ENCODE data around the gene PLEKHF1. TPM values are rescaled to one million over a fixed set of nuclear protein-coding genes. Genes with fewer than 3 reads are reported as not detected.

The PLEKHF1 gene
- total and polyA plus RNA-seq, 2 of the 13 experiments (the other 11 are each of a cell fraction or from before 2014, with no cell fraction given) = 2.9 to 3.8 TPM

DNA sequence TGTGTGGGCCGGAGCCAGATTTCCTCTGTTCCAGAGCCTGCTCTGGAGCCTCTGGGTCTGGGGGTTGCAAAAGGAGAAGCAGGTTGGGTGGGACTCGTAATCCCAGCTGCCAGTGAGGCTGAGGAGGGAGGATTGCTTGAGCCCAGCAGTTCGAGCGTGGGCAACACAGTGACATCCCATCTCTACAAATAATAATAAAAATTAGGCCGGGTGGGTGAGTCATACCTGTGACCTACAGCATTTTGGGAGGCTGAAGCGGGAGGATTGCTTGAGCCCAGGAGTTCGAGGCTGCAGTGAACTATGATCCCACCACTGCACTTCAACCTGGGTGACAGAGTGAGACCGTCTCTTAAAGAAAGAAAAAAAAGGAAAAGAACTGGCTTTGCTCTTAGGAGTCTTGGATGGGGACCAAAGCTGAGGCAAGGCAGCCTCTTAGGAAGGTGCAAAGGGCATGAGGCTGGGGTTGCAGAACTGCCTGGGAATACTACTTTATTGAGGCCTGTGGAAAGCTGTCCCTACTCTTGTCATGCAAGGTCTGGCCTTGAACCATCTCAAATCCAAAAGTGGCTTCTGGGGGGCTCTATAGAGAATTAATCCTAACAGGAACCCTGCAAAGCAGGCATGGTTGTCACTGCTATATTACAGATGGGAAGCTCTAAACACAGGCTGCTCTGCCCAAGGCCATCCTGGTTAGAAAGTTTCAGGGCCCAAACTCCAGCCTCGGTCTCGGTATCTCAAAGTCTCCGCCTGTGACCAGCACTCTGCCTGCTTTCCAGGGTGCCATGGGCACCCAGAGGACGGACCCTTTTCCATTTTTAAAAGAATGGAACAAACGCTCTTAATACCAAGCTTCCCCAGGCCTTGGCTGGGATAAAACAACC, 50.7 kb downstream of the PLEKHF1 start:
- peak overlapping the region; percentile 87 for H3K27ac ChIP-seq (ENCODE audit: extremely low read length, insufficient read depth, low read length)
- H4K20me1 ChIP-seq (ENCODE audit: insufficient read depth, low read length) = no peaks in the 10 kb centered on the region
- peak overlapping the region; percentile 89 for H3K4me2 ChIP-seq (ENCODE audit: low read depth, low read length)
- ChIA-PET POLR2A (interaction anchor here (0.9 to 5.2 kb wide), 8 partner anchors 8 to 226 kb away, joined by 4 to 44 read pairs (median 7); partner anchors contain the start of genes PLEKHF1, POP4 and URI1), CTCF (ENCODE audit: low intra/inter-chr PET ratio, low total read pairs) (interaction anchor here (1.0 to 2.8 kb wide), 3 partner anchors 17 to 106 kb away, joined by 3 to 66 read pairs (median 3); no protein-coding TSS in a partner anchor)
- H2AFZ ChIP-seq (ENCODE audit: low read length) = no peak overlapping the region
- ATAC-seq (peak; percentile 66), DNase-seq (ENCODE audit: low spot score) (peak; percentile 38), FAIRE-seq (peak; percentile 54)
- in situ Hi-C loops (cut with HindIII; ENCODE audit: extremely low pct_ligation_motif_present, low pct_unique_long_range_greater_than_20kb) (no loop called here), intact Hi-C loops (cut with micrococcal nuclease; ENCODE audit: unreplicated experiment) (loop anchor here (1.0 kb wide), 3 partner anchors 8 to 106 kb away; no protein-coding TSS in a partner anchor)
- H3K4me1 ChIP-seq (ENCODE audit: insufficient read depth, low read length) = peaks cover 48% of the 10 kb centered on the region
- peaks cover 7% of the 10 kb centered on the region for H3K79me2 ChIP-seq (ENCODE audit: insufficient read depth, low read length)
- no peaks in the 10 kb centered on the region for H3K9me3 ChIP-seq (ENCODE audit: low read length)
- H3K27me3 ChIP-seq (ENCODE audit: control insufficient read depth in 1 of 2, insufficient read depth in 2 of 2, low read length in 2 of 2) = no peaks in the 10 kb centered on the region
- TSS peak; percentile 90 for BruUV-seq (replicated peaks)
- WGBS (ENCODE audit: low lambda C conversion rate) = 0% methylated on average over 12 of the region's 13 CpGs
- H3K9ac ChIP-seq (ENCODE audit: insufficient read depth, low read depth, low read length) = peak overlapping the region; percentile 90
- peak overlapping the region; percentile 77 to 96 (median 85) for H3K4me3 ChIP-seq (replicated peaks in 1 of 3; ENCODE audit: insufficient read depth in 1 of 3, low read depth in 2 of 3, low read length in 3 of 3)
- no peaks in the 10 kb centered on the region for H3K36me3 ChIP-seq (replicated peaks in 1 of 2; ENCODE audit: control insufficient read depth in 1 of 2, insufficient read depth in 2 of 2, low read length in 2 of 2)
- no peak for TF ChIP-seq BCL3 (CRISPR knock-in tag; IDR thresholded peaks at IDR 0.05)
- TF ChIP-seq ETV5 (CRISPR knock-in tag; IDR thresholded peaks at IDR 0.05; ENCODE audit: borderline replicate concordance) = no peak
- TF ChIP-seq GATA4 (IDR thresholded peaks at IDR 0.05; ENCODE audit: borderline replicate concordance, low read depth) = no peak
- peak; percentile 47; the same call in 1 of the 2 replicates for TF ChIP-seq PHF21A (CRISPR knock-in tag; IDR thresholded peaks at IDR 0.05)
- TF ChIP-seq, protein P1, sequence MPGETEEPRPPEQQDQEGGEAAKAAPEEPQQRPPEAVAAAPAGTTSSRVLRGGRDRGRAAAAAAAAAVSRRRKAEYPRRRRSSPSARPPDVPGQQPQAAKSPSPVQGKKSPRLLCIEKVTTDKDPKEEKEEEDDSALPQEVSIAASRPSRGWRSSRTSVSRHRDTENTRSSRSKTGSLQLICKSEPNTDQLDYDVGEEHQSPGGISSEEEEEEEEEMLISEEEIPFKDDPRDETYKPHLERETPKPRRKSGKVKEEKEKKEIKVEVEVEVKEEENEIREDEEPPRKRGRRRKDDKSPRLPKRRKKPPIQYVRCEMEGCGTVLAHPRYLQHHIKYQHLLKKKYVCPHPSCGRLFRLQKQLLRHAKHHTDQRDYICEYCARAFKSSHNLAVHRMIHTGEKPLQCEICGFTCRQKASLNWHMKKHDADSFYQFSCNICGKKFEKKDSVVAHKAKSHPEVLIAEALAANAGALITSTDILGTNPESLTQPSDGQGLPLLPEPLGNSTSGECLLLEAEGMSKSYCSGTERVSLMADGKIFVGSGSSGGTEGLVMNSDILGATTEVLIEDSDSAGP (CRISPR knock-in tag; IDR thresholded peaks at IDR 0.05; ENCODE audit: borderline replicate concordance) = 0 out of 2 replicates have a peak, but pooled peaks have one; percentile 10
- TF ChIP-seq, protein P2, sequence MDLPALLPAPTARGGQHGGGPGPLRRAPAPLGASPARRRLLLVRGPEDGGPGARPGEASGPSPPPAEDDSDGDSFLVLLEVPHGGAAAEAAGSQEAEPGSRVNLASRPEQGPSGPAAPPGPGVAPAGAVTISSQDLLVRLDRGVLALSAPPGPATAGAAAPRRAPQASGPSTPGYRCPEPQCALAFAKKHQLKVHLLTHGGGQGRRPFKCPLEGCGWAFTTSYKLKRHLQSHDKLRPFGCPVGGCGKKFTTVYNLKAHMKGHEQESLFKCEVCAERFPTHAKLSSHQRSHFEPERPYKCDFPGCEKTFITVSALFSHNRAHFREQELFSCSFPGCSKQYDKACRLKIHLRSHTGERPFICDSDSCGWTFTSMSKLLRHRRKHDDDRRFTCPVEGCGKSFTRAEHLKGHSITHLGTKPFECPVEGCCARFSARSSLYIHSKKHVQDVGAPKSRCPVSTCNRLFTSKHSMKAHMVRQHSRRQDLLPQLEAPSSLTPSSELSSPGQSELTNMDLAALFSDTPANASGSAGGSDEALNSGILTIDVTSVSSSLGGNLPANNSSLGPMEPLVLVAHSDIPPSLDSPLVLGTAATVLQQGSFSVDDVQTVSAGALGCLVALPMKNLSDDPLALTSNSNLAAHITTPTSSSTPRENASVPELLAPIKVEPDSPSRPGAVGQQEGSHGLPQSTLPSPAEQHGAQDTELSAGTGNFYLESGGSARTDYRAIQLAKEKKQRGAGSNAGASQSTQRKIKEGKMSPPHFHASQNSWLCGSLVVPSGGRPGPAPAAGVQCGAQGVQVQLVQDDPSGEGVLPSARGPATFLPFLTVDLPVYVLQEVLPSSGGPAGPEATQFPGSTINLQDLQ (CRISPR knock-in tag; IDR thresholded peaks at IDR 0.05) = no peak
- 0 out of 2 replicates have a peak, but pooled peaks have one; percentile 7 for TF ChIP-seq KLF15 (CRISPR knock-in tag; IDR thresholded peaks at IDR 0.05; ENCODE audit: borderline replicate concordance)
- TF ChIP-seq ELF4 (CRISPR knock-in tag; IDR thresholded peaks at IDR 0.05; ENCODE audit: borderline replicate concordance) = peak; percentile 41; the same call in 1 of the 2 replicates
- TF ChIP-seq ZBTB26 (CRISPR knock-in tag; IDR thresholded peaks at IDR 0.05; ENCODE audit: borderline replicate concordance) = 0 out of 2 replicates have a peak, but pooled peaks have one; percentile 15
- 0 out of 2 replicates have a peak, but pooled peaks have one; percentile 54 for TF ChIP-seq NAIF1 (CRISPR knock-in tag; IDR thresholded peaks at IDR 0.05; ENCODE audit: borderline replicate concordance)
- 0 out of 2 replicates have a peak, but pooled peaks have one; percentile 28 for TF ChIP-seq ZSCAN31 (CRISPR knock-in tag; IDR thresholded peaks at IDR 0.05; ENCODE audit: low read depth)
- 0 out of 2 replicates have a peak, but pooled peaks have one; percentile 12 for TF ChIP-seq SAP130 (CRISPR knock-in tag; IDR thresholded peaks at IDR 0.05; ENCODE audit: low read depth)
- no peak for TF ChIP-seq AHR (CRISPR knock-in tag; IDR thresholded peaks at IDR 0.05)
- TF ChIP-seq ZNF547 (CRISPR knock-in tag; IDR thresholded peaks at IDR 0.05) = no peak
- no peak for TF ChIP-seq ZNF337 (CRISPR knock-in tag; IDR thresholded peaks at IDR 0.05; ENCODE audit: borderline replicate concordance, low read depth)
